HFF-Myc (cell line): ENCODE measurements around the gene TROAP.
"Not testable (repeated sequence)": the region's sequence is repeated elsewhere in the genome, so short reads cannot be mapped to it uniquely, and the experiment has no call there.

Source experiments
- DNase-seq: peaks from one replicate; pipeline ENCODE4 v3.0.0-alpha.2; 2011; ENCODE audit warnings: low read depth; ENCODE audit errors: extremely low read depth
- H3K4me3 ChIP-seq: replicated peaks from 2 replicates; pipeline ENCODE4 v1.5.1; 2011; ENCODE audit warnings: low read depth, mild to moderate bottlenecking, control low read depth, low read length
- CTCF ChIP-seq: IDR thresholded peaks from 2 replicates; pipeline ENCODE4 v1.5.1; 2012; ENCODE audit warnings: mild to moderate bottlenecking, low read depth, low read length, control low read depth; ENCODE audit errors: missing control alignments

TROAP gene

GRCh38 chr12:49322708-49323523 is at the start of gene TROAP:
TSS of gene TROAP (plus strand) at chr12:49323255. CDS start at chr12:49323609, 354 bp downstream.
- DNase-seq, result peak; percentile 95
- peak within 1 kb of the TSS; percentile 91 for H3K4me3 ChIP-seq
- no peak for TF ChIP-seq CTCF

- H3K4me3 ChIP-seq, result no peak overlapping the region
- TF ChIP-seq CTCF, result no peak
- no peak for DNase-seq
These were observed 49.2 kb upstream of the TROAP start for GRCh38 chr12:49273726-49274395.

GRCh38 chr12:49274396-49275069 is 48.5 kb upstream of the TROAP start:
- no peak overlapping the region for H3K4me3 ChIP-seq
- DNase-seq, result no peak
- TF ChIP-seq CTCF, result no peak

- no peak for TF ChIP-seq CTCF
- DNase-seq, result no peak
These were observed 46.5 kb upstream of the TROAP start for GRCh38 chr12:49276304-49277290.

GRCh38 chr12:49277466-49277865 is 45.6 kb upstream of the TROAP start:
- H3K4me3 ChIP-seq, result no peak overlapping the region
- no peak for TF ChIP-seq CTCF
- no peak for DNase-seq

More at GRCh38 chr12:49276304-49277290, 46.5 kb upstream of the TROAP start:
- no peak overlapping the region for H3K4me3 ChIP-seq

- no peak for TF ChIP-seq CTCF
- no peak for DNase-seq
- no peak overlapping the region for H3K4me3 ChIP-seq
These were observed 43.3 kb upstream of the TROAP start for GRCh38 chr12:49279706-49280159.

GRCh38 chr12:49280545-49280944 is 42.5 kb upstream of the TROAP start:
- not testable (repeated sequence) for H3K4me3 ChIP-seq, DNase-seq
